ENCODE results near the gene LRRC71.
"Not testable (repeated sequence)": the region's sequence is repeated elsewhere in the genome, so short reads cannot be mapped to it uniquely, and the experiment has no call there.

LRRC71 gene

DNA sequence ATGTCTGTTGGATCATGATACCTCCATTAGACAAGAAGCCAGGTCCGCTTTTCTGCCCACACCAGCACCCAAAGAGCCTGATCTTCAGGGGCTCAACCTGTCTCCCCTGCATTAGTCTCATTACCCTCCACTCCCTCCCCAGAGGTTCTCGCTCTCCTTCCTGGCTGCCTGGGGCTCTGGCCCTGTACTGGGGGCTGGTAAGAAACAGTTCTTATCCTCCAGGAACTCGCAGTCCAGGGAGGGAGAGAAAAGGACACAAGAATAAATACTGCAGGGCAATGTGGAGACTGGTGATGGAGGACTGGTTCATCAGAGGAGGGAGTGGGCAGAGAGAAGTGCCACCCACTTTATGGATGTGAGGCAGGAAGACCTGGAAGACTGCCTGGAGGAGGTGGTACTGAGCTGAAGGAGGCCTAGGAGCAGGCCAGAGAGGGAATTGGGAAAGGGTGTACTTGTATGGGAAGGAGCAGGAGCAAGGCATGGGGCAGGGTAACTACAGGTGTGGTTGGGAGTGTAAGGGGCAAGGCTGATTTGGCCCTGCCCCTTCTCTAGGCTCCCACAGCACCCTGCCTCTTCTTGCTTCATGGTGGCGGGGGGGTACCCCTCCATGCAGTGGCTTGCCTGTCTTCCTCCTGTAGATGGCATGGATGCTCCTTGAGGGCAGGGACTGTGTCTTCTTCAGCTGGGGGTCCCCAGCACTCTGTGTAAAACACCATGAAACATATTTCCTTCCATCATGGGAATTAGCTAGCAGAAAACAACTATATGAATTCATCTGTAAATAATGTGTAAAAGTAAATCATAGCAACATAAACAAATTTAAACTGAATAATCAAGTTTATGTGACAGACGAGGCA lies 5.0 kb downstream of the LRRC71 start:
- H2BK5ac ChIP-seq (ENCODE audit: low read length), result no peak overlapping the region
- WGBS (ENCODE audit: extremely low coverage, insufficient coverage, low lambda C conversion rate), result no CpG with 5 or more reads among the region's 5 CpGs
- H3K27ac ChIP-seq (ENCODE audit: low read depth, low read length), result no peak overlapping the region
- H4K5ac ChIP-seq (ENCODE audit: low read length), result no peak overlapping the region
- H3K4me3 ChIP-seq (ENCODE audit: low read length), result no peak overlapping the region
- no peak overlapping the region for H3K4ac ChIP-seq (ENCODE audit: low read depth, low read length)
- peaks cover 56% of the 10 kb centered on the region for H3K27me3 ChIP-seq (ENCODE audit: insufficient read depth, low read length, poor library complexity)
- H3K79me2 ChIP-seq (ENCODE audit: control insufficient read depth, insufficient read depth, low read length), result no peaks in the 10 kb centered on the region
- H3K56ac ChIP-seq (ENCODE audit: low read length), result no peak overlapping the region
- no peak overlapping the region for H3K4me2 ChIP-seq (ENCODE audit: low read length)
- no peak overlapping the region for H4K8ac ChIP-seq (ENCODE audit: low read depth, low read length)
- H2BK15ac ChIP-seq (replicated peaks; ENCODE audit: low read depth), result no peak overlapping the region
- no peak overlapping the region for H2BK120ac ChIP-seq (ENCODE audit: low read depth, low read length)
- H2AK5ac ChIP-seq (ENCODE audit: low read length), result no peak overlapping the region
- no peaks in the 10 kb centered on the region for H3K36me3 ChIP-seq (ENCODE audit: control insufficient read depth, insufficient read depth, low read length)
- no peak overlapping the region for H3K18ac ChIP-seq (ENCODE audit: low read length)
- no peaks in the 10 kb centered on the region for H3K4me1 ChIP-seq (ENCODE audit: control insufficient read depth, low read depth, low read length)
- peak; percentile 21 for DNase-seq
- H3K23ac ChIP-seq (ENCODE audit: low read length), result no peak overlapping the region
- no peak overlapping the region for H3K9ac ChIP-seq (ENCODE audit: low read length)
- no peaks in the 10 kb centered on the region for H3K79me1 ChIP-seq (ENCODE audit: low read length)

DNA sequence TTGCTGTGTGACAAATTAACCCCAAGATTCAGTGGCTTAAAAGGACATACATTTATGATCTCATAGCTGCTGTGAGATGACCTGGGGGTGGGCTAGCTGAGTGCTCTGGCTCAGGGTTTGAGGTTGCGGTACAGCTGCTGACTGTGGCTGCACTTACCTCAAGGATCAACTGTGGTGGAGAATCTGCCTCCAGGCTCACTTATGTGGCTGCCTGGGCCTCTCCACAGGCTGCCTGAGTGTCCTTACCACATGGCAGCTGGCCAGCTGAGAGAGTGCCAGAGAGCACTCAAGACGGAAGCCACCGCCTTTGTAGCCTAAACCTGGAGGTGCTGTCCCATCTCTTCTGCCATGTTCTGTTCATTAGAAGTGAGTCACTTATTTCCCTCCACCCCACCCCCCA lies 5.7 kb downstream of the LRRC71 start:
- WGBS (ENCODE audit: extremely low coverage, insufficient coverage, low lambda C conversion rate), result no CpG with 5 or more reads among the region's 3 CpGs
- H3K4me3 ChIP-seq (ENCODE audit: low read length), result no peak overlapping the region
- H2BK5ac ChIP-seq (ENCODE audit: low read length), result no peak overlapping the region
- DNase-seq, result peak; percentile 36
- H3K79me2 ChIP-seq (ENCODE audit: control insufficient read depth, insufficient read depth, low read length), result no peaks in the 10 kb centered on the region
- no peak overlapping the region for H3K9ac ChIP-seq (ENCODE audit: low read length)
- no peaks in the 10 kb centered on the region for H3K79me1 ChIP-seq (ENCODE audit: low read length)
- no peak overlapping the region for H2AK5ac ChIP-seq (ENCODE audit: low read length)
- no peak overlapping the region for H2BK15ac ChIP-seq (replicated peaks; ENCODE audit: low read depth)
- no peak overlapping the region for H3K18ac ChIP-seq (ENCODE audit: low read length)
- H3K27me3 ChIP-seq (ENCODE audit: insufficient read depth, low read length, poor library complexity), result peaks cover 48% of the 10 kb centered on the region
- H3K27ac ChIP-seq (ENCODE audit: low read depth, low read length), result no peak overlapping the region
- H3K56ac ChIP-seq (ENCODE audit: low read length), result no peak overlapping the region
- H2BK120ac ChIP-seq (ENCODE audit: low read depth, low read length), result no peak overlapping the region
- H3K4me2 ChIP-seq (ENCODE audit: low read length), result no peak overlapping the region
- H3K36me3 ChIP-seq (ENCODE audit: control insufficient read depth, insufficient read depth, low read length), result no peaks in the 10 kb centered on the region
- no peak overlapping the region for H4K8ac ChIP-seq (ENCODE audit: low read depth, low read length)
- no peaks in the 10 kb centered on the region for H3K4me1 ChIP-seq (ENCODE audit: control insufficient read depth, low read depth, low read length)
- H3K23ac ChIP-seq (ENCODE audit: low read length), result peak overlapping the region; percentile 74
- H3K4ac ChIP-seq (ENCODE audit: low read depth, low read length), result no peak overlapping the region
- no peak overlapping the region for H4K5ac ChIP-seq (ENCODE audit: low read length)

DNA sequence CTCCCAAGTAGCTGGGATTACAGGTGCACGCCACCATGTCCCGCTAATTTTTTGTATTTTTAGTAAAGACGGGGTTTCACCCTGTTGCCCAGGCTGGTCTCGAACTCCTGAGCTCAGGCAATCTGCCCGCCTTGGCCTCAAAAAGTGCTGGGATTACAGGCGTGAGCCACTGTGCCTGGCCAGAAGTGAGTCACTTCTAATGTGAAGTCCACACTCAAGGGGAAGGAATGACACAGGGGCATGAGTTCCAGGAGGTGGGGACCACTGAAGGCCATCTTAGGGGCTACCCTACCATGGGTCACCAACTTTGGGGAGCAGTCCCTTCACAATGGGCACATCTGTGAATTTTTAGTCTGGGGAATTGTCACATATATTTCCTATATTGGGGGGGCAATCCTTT lies 6.3 kb downstream of the LRRC71 start:
- H3K79me1 ChIP-seq (ENCODE audit: low read length); H4K5ac ChIP-seq (ENCODE audit: low read length); H3K56ac ChIP-seq (ENCODE audit: low read length); H4K8ac ChIP-seq (ENCODE audit: low read depth, low read length); H3K18ac ChIP-seq (ENCODE audit: low read length); H3K4me2 ChIP-seq (ENCODE audit: low read length); H2BK5ac ChIP-seq (ENCODE audit: low read length); H2BK120ac ChIP-seq (ENCODE audit: low read depth, low read length); DNase-seq; H3K27ac ChIP-seq (ENCODE audit: low read depth, low read length); H3K23ac ChIP-seq (ENCODE audit: low read length); H3K36me3 ChIP-seq (ENCODE audit: control insufficient read depth, insufficient read depth, low read length); H2BK15ac ChIP-seq (replicated peaks; ENCODE audit: low read depth); H3K4me1 ChIP-seq (ENCODE audit: control insufficient read depth, low read depth, low read length); H3K9ac ChIP-seq (ENCODE audit: low read length); H3K4ac ChIP-seq (ENCODE audit: low read depth, low read length); H3K4me3 ChIP-seq (ENCODE audit: low read length); H3K79me2 ChIP-seq (ENCODE audit: control insufficient read depth, insufficient read depth, low read length); H2AK5ac ChIP-seq (ENCODE audit: low read length): not testable (repeated sequence)
- peaks cover 44% of the 10 kb centered on the region for H3K27me3 ChIP-seq (ENCODE audit: insufficient read depth, low read length, poor library complexity)
- WGBS (ENCODE audit: extremely low coverage, insufficient coverage, low lambda C conversion rate), result no CpG with 5 or more reads among the region's 6 CpGs

DNA sequence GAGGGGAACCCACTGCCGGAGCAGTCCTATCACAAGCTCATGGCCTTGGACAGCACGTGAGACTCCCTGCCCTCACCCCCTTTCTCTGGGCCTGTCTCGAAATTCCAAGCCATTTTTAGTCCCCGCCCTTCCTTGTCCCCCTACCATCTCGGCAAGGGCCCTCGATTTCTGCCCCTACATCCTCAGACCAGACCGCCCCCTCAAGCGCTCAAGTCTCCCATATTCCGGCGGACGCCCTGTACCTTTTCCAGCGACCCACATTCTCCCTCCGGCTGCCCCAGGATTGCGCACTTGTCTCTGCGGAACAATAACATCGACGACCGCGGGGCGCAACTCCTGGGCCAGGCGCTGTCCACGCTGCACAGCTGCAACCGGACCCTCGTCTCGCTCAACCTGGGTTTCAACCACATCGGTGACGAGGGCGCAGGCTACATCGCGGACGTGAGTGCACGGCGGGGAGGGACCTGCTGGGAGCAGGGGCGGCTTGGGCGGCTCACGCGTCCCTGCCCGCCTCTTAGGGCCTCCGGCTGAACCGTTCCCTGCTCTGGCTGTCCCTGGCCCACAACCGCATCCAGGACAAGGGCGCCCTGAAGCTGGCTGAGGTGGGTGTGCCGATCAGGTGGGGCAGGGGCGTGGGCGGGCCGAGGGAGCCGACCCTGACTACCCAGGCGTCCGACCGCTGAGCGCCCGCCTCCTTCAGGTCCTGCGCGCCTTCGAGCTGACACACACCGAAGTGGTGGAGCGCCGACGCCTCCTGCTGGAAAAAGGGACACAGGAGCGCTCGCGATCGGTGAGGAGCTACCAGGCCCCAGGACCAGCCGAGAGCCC lies 7.0 kb downstream of the LRRC71 start:
- Histone ChIP-seq H3K79me2 (ENCODE audit: control insufficient read depth, insufficient read depth, low read length) (no peaks in the 10 kb centered on the region), H2BK5ac (ENCODE audit: low read length) (no peak overlapping the region), H3K27ac (ENCODE audit: low read depth, low read length) (no peak overlapping the region), H3K23ac (ENCODE audit: low read length) (no peak overlapping the region), H3K4me3 (ENCODE audit: low read length) (peak overlapping the region; percentile 27), H3K79me1 (ENCODE audit: low read length) (no peaks in the 10 kb centered on the region), H3K18ac (ENCODE audit: low read length) (no peak overlapping the region), H4K8ac (ENCODE audit: low read depth, low read length) (no peak overlapping the region), H3K56ac (ENCODE audit: low read length) (peak overlapping the region; percentile 83), H2AK5ac (ENCODE audit: low read length) (no peak overlapping the region), H3K27me3 (ENCODE audit: insufficient read depth, low read length, poor library complexity) (peaks cover 36% of the 10 kb centered on the region), H3K4ac (ENCODE audit: low read depth, low read length) (no peak overlapping the region), H2BK15ac (replicated peaks; ENCODE audit: low read depth) (no peak overlapping the region), H3K36me3 (ENCODE audit: control insufficient read depth, insufficient read depth, low read length) (no peaks in the 10 kb centered on the region), H3K4me1 (ENCODE audit: control insufficient read depth, low read depth, low read length) (no peaks in the 10 kb centered on the region), H2BK120ac (ENCODE audit: low read depth, low read length) (no peak overlapping the region), H3K4me2 (ENCODE audit: low read length) (peak overlapping the region; percentile 65), H3K9ac (ENCODE audit: low read length) (peak overlapping the region; percentile 59), H4K5ac (ENCODE audit: low read length) (no peak overlapping the region)
- DNase-seq, result peak; percentile 90
- no CpG with 5 or more reads among the region's 64 CpGs for WGBS (ENCODE audit: extremely low coverage, insufficient coverage, low lambda C conversion rate)

DNA sequence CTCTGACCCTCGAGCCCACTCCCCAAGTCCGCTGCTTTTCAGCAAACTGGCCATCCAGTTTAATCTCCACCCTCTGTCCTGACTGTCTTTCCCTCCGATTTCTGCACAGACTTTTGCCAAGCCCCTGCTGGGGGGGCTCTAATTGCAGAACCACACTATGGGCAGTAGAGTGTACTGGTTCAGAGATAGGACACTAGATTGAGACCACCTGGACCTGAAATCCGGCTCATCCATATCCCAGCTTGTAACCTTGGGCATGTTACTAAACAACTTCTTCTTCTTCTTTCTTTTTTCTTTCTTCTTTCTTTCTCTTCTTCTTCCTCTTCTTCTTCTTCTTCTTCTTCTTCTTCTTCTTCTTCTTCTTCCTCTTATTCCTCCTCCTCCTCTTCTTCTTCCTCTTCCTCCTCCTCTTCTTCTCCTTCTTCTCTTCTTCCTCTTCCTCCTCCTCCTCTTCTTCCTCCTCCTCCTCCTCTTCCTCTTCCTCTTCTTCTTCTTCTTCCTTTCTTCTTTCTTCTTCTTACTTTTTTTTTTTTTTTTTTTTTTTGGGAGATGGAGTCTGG lies 7.7 kb downstream of the LRRC71 start:
- Histone ChIP-seq H2BK15ac (replicated peaks; ENCODE audit: low read depth) (no peak overlapping the region), H2BK120ac (ENCODE audit: low read depth, low read length) (no peak overlapping the region), H3K27me3 (ENCODE audit: insufficient read depth, low read length, poor library complexity) (peaks cover 30% of the 10 kb centered on the region), H2AK5ac (ENCODE audit: low read length) (no peak overlapping the region), H3K9ac (ENCODE audit: low read length) (no peak overlapping the region), H3K27ac (ENCODE audit: low read depth, low read length) (no peak overlapping the region), H2BK5ac (ENCODE audit: low read length) (no peak overlapping the region), H4K5ac (ENCODE audit: low read length) (no peak overlapping the region), H3K4me3 (ENCODE audit: low read length) (no peak overlapping the region), H3K23ac (ENCODE audit: low read length) (no peak overlapping the region), H3K79me1 (ENCODE audit: low read length) (no peaks in the 10 kb centered on the region), H3K18ac (ENCODE audit: low read length) (no peak overlapping the region), H3K4me2 (ENCODE audit: low read length) (no peak overlapping the region), H3K56ac (ENCODE audit: low read length) (no peak overlapping the region), H3K36me3 (ENCODE audit: control insufficient read depth, insufficient read depth, low read length) (no peaks in the 10 kb centered on the region), H3K4ac (ENCODE audit: low read depth, low read length) (no peak overlapping the region), H3K4me1 (ENCODE audit: control insufficient read depth, low read depth, low read length) (no peaks in the 10 kb centered on the region), H4K8ac (ENCODE audit: low read depth, low read length) (no peak overlapping the region), H3K79me2 (ENCODE audit: control insufficient read depth, insufficient read depth, low read length) (no peaks in the 10 kb centered on the region)
- DNase-seq, result no peak
- WGBS (ENCODE audit: extremely low coverage, insufficient coverage, low lambda C conversion rate), result no CpG with 5 or more reads among the region's 4 CpGs

All from mesendoderm (in vitro differentiated cells).